SU-DHL-6 (cell line): ENCODE measurements around the gene RNF212.

Source experiments
- CTCF ChIP-seq: fragments of 200-600 bp; sonication (generic); IDR thresholded peaks from one replicate; pipeline ENCODE4 v1.5.1; 2017; ENCODE audit warnings: antibody characterized with exemption, mild to moderate bottlenecking, low read length, moderate library complexity; ENCODE audit not compliant: insufficient read depth, poor library complexity, severe bottlenecking
- EZH2phosphoT487 ChIP-seq: fragments of 200-600 bp; sonication (generic), shearing (Covaris generic); conservative IDR thresholded peaks from 2 replicates; pipeline ENCODE4 v1.6.1; 2018; ENCODE audit warnings: mild to moderate bottlenecking, antibody characterized with exemption, low read length, moderate library complexity, mixed read lengths

GRCh38 chr4:1079711-1080265 lies 33.6 kb downstream of the RNF212 start:
- TF ChIP-seq CTCF (no peak), EZH2phosphoT487 (no peak)
